Measurements from ENCODE around the gene IPPK. TPM values are rescaled to one million over a fixed set of nuclear protein-coding genes. Genes with fewer than 3 reads are reported as not detected.

Gene IPPK
- total RNA-seq, 4 donors from 2014 or later = 7.2 to 14.1 (median 8.9) TPM

DNA sequence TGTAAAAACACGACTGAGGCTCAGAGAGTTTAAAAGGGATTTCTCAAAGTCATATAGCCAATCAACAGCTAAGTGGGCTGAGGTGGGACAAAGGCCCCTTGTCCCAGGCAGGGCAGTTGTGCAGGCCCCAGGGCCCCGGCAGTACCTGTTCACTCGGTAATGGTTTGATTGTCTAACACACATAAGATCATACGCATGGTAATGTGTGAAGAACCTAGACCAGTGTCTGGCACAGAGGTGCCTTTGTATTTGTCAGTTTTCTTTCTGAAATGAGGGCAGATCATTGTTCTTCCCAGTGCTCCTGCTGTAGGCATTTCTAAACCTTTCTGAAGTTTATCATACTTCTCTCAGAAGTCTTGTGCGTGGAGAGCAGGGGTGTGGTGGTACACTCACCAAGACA is 66.8 kb downstream of the IPPK start:
- ATAC-seq = no peak
- Histone ChIP-seq H3K36me3 (no peaks in the 10 kb centered on the region), H3K4me1 (peaks cover 0 to 64% (median 21%) of the 10 kb centered on the region in 3 donors), H3K27me3 (no peaks in the 10 kb centered on the region), H3K9me3 (no peaks in the 10 kb centered on the region), H3K4me3 (no peak overlapping the region), H3K27ac (peak overlapping the region in 2 of 4 donors; percentile 3 to 26)
- no peak for TF ChIP-seq POLR2AphosphoS5 (IDR thresholded peaks at IDR 0.05)
- no peak for TF ChIP-seq POLR2A (IDR thresholded peaks at IDR 0.05)
- TF ChIP-seq EP300 (IDR thresholded peaks at IDR 0.05) = no peak
- TF ChIP-seq CTCF (IDR thresholded peaks at IDR 0.05) = no peak
- WGBS, 2 donors (ENCODE audit: low coverage in 1 of 2) = 87 to 100% methylated on average over 2 to 4 of the region's 5 CpGs

- 92 to 94% methylated on average over 5 to 7 of the region's 10 CpGs for WGBS, 2 donors (ENCODE audit: low coverage in 1 of 2)
- Histone ChIP-seq H3K9me3 (no peaks in the 10 kb centered on the region), H3K4me3 (no peak overlapping the region), H3K4me1 (peaks cover 0 to 64% (median 16%) of the 10 kb centered on the region in 3 donors), H3K27me3 (no peaks in the 10 kb centered on the region), H3K27ac (peak overlapping the region in 3 of 4 donors; percentile 12 to 79 (median 75)), H3K36me3 (no peaks in the 10 kb centered on the region)
- TF ChIP-seq POLR2A (IDR thresholded peaks at IDR 0.05) (no peak), CTCF (IDR thresholded peaks at IDR 0.05) (no peak), POLR2AphosphoS5 (IDR thresholded peaks at IDR 0.05) (no peak)
- ATAC-seq = no peak
Observed at GRCh38 chr9:92602413-92602812, 67.5 kb downstream of the IPPK start.

GRCh38 chr9:92601451-92601850 is 68.5 kb downstream of the IPPK start:
- ATAC-seq = no peak
- WGBS, 2 donors (ENCODE audit: low coverage in 1 of 2) = 79 to 82% methylated on average over 4 to 6 of the region's 12 CpGs
- Histone ChIP-seq H3K4me3 (no peak overlapping the region), H3K9me3 (no peaks in the 10 kb centered on the region), H3K27me3 (no peaks in the 10 kb centered on the region), H3K4me1 (peaks cover 0 to 56% (median 16%) of the 10 kb centered on the region in 3 donors), H3K27ac (peak overlapping the region; percentile 15 to 79 (median 74)), H3K36me3 (no peaks in the 10 kb centered on the region)
- TF ChIP-seq EP300 (IDR thresholded peaks at IDR 0.05) (no peak), POLR2AphosphoS5 (IDR thresholded peaks at IDR 0.05) (no peak), CTCF (IDR thresholded peaks at IDR 0.05) (no peak), POLR2A (IDR thresholded peaks at IDR 0.05) (no peak)

- 28 to 86% methylated on average over 1 to 8 of the region's 12 CpGs for WGBS, 2 donors (ENCODE audit: low coverage in 1 of 2)
- peak; percentile 67 for ATAC-seq
Observed at GRCh38 chr9:92600462-92601261, 69.3 kb downstream of the IPPK start.

DNA sequence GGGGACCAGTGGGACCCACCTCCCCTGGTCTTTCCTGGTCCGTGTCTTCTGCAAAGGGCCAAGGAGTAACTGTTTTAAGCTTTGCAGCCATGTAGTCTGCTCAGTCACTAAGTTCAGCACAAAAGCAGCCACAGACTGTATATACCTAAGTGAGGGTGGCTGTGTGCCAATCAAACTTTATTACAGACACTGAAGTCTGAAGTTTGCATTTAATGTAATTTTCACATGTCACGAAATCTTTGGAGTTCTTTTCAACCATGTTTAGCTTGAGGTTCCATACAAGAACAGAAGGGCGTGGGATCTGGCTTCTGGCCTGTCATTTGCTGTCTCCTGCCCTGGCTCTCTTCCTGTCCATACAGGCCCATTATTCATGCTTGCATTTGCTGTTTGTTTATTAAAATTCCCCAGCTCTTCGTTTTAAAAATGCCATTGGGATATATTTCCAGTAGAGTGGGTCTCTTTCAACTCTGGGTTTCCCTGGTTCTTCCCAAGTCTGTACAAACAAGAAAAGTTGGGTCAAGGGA is 69.9 kb downstream of the IPPK start:
- H3K36me3 ChIP-seq = no peaks in the 10 kb centered on the region
- H3K9me3 ChIP-seq = no peaks in the 10 kb centered on the region
- H3K4me1 ChIP-seq = peaks cover 0 to 52% (median 16%) of the 10 kb centered on the region in 3 donors
- H3K27me3 ChIP-seq = no peaks in the 10 kb centered on the region
- peak overlapping the region in 3 of 4 donors; percentile 73 to 79 (median 75) for H3K27ac ChIP-seq
- ATAC-seq = no peak
- 63 to 70% methylated on average over 3 to 4 of the region's 4 CpGs for WGBS, 2 donors (ENCODE audit: low coverage in 1 of 2)
- no peak overlapping the region for H3K4me3 ChIP-seq
- no peak for TF ChIP-seq POLR2AphosphoS5 (IDR thresholded peaks at IDR 0.05)
- no peak for TF ChIP-seq POLR2A (IDR thresholded peaks at IDR 0.05)
- TF ChIP-seq EP300 (IDR thresholded peaks at IDR 0.05) = no peak
- no peak for TF ChIP-seq CTCF (IDR thresholded peaks at IDR 0.05)

More at GRCh38 chr9:92600462-92601261, 69.3 kb downstream of the IPPK start:
- Histone ChIP-seq H3K4me1 (peaks cover 0 to 52% (median 16%) of the 10 kb centered on the region in 3 donors), H3K27ac (peak overlapping the region; percentile 15 to 79 (median 74)), H3K4me3 (no peak overlapping the region), H3K36me3 (no peaks in the 10 kb centered on the region), H3K9me3 (no peaks in the 10 kb centered on the region), H3K27me3 (no peaks in the 10 kb centered on the region)
- TF ChIP-seq POLR2AphosphoS5 (IDR thresholded peaks at IDR 0.05) (peak; percentile 27), EP300 (IDR thresholded peaks at IDR 0.05) (no peak), POLR2A (IDR thresholded peaks at IDR 0.05) (no peak)

All from gastroesophageal sphincter (tissue), 4 donors.